ENCODE measurements around the gene IDNK.
"Not testable (repeated sequence)": the region's sequence is repeated elsewhere in the genome, so short reads cannot be mapped to it uniquely, and the experiment has no call there.

The IDNK gene

DNA sequence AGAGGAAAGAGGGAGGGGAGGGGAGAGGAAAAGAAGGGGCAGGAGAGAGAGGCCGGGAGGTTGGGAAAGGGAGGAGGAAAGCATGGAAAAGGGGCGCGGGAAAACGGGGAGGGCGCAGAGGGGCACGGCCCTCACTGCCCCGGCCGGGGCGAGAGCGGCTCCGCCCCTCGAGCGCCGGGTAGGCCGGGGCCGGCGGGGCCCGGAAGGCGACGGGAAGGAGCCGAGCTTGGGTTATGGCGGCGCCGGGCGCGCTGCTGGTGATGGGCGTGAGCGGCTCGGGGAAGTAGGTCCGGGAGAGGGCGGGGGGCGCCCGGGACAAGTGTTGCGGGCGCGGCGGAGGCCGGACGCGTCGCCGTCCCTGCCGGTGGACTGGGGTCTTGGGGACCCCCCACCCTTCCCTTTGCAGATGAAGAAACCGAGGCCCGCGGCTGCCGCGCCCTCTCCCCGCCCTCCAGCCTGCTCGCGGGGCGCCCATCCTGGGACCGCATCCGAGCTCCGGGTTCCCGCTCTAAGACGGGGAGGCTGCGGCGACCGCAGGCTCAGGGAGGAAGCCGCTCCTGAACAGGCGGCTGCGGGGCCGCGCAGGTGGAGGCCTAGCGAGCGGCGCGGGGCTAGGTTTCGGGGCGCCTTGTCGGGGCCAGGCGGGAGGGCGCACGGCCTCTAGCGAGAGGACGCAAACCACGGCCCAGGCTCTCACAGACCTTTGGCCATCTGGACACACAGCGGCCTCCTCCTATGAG is at the start of gene IDNK:
TSS of gene IDNK (plus strand) at position 205 of the 740 bp plus-strand sequence. CDS start at position 234, 29 bp downstream.
- peak; percentile 53 for DNase-seq

DNA sequence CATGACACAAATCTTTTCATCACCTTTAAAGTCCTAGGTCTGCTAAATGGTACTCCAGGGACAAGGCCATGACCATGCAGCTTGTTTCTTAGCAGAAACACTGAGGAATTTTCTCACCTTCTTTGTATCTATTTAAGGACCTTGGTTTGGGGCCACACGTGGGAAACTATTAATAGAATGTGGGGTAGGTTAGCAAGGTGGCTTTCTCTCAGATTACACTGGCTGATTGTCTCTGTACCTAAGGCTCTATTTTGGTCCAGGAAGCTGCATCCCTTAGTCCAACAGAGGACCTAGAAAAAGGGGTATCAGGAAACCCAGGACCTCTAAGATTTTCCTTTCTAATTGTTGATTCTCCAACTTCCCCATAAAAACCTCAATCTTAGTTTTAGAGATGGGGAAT is 48.5 kb upstream of the IDNK start:
- no peak for DNase-seq

DNA sequence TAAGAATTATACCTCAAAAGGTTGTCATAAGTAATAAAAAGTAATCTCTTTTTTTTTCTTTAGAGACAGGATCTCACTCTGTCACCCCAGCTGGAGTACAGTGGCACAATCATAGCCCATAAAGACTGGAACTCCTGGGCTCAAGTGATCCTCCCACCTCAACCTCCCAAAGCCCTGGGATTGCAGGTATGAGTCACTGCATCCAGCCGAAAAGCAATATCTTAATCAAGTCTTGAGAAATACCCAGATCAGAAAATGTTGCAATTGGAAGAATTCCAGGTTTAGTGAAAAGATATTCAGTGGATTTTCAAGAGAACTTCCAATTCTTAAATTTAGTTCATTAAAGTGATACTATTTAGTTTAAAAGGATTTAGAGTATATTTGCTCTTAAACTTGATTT is 40.9 kb upstream of the IDNK start:
- DNase-seq, result no peak

DNA sequence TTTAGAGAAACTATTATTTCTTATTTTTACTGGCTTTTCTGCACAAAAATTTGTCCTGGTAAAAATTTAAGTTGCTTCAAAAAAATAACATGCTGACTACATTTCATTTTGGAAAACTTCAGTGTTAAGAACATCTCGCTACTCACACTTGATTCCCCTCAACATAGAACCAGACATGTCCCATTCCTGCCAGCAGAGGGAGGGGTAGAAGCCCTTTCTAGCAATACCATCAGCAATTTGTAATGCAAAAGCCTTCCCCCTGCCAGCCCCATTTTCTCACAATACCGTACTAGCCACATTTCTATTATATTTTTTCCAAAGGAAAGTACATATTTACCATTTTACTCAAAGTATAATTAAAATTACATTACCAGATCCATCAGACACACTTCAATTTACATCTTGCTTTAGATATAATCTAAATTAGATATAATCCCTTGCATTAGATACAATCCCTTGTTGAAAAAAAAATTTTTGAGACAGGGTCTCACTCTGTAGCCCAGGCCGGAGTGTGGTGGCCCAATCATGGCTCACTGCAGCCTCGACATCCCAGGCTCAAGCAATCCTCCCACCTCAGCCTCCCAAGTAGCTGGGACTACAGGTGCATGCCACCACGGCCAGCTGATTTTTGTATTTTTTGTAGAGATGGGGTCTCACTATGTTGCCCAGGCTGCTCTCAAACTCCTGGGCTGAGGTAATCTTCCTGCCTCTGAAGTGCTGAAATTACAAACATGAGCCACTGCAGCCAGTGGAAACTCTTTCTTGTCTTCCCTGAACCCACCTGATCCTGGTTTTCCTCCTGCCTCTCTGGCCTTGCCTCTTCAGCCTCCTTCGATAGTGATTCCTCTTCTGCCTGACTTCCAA is 39.6 kb upstream of the IDNK start:
- DNase-seq, result peak; percentile 23

DNA sequence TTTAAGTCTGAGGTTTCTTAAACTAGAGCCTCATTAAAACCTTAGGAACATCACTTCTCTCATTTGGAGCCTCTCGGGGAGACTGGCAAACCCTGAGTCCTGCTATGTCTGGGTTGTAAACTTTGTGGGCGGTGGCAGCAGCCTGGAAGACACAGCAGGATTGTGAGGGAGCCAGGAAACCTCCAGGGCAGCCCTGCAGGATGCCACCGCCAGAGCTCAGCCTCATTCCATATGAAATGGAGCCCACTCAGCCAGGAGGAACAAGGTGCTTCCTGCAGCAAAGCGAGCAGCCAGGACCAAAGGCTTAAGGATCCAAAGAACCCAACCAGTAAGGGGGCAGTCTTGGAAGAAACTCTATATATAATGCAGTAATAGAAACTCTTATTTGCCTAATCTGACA is 37.9 kb upstream of the IDNK start:
- no peak for DNase-seq

DNA sequence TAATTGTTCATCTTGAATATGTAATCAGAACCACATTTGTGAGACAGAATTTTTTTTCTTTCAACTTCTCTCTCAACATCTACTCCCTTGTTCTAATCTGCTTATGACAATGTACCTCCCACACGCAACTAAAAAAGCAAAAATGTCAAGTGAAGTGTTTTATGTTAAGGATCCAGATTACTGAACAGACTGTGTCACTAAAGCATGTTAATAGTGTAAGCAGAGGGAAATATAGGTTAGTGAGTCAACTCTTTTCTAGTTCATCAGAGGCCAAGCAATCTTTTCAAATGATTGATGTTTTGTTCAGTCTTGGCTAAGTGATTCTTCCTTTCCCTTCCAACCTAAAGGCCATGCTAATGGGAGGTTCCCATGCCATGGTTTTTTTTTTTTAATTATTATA is 34.7 kb upstream of the IDNK start:
- no peak for DNase-seq

DNA sequence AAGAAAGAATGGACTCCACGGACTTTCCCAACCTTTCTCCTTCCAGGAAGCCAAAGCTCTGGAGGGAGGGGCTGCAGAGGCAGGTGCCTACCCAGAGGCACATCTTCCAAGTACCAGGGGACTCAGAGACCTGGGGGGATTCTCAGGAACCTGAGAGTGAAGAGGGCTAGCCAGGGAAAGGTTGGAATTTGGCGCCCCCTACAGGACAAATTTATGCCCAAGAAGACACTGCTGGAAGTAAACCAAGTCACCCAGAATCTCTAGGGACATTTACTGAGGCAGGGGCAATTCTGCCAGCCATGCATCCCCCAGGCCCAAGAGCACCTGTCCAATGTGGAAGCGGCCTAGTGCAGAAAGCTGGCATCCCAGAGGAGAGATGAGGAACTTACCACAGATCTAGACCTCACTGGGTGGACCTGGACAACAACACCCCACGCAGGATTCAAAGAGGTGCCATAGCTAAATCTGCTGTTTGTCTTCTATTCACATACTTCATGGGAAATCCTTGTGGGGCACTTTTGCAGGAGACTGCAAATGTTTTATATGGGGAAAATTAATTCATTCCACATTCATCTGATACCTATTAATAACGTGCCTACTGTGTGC is 25.9 kb upstream of the IDNK start:
- peak; percentile 42 for DNase-seq

DNA sequence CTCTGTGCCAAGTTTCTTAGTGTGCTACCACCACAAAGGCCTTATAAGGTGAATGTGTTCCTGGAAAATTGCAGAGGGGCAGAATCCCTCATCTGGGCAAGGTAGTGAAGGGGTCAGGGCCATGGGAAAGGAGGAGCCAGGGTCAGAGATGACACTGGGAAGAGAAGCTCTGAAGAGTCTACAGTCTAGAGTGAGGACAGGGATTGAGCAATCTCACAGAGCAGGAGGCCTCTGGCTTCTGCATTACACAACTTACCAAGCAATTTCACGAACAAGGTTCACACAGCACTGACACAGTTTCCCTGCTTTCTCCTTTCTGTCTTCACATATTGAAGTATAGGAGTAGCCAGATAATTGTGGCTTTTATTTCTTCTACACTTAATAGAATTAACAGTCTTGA is 24.5 kb upstream of the IDNK start:
- no peak for DNase-seq

DNA sequence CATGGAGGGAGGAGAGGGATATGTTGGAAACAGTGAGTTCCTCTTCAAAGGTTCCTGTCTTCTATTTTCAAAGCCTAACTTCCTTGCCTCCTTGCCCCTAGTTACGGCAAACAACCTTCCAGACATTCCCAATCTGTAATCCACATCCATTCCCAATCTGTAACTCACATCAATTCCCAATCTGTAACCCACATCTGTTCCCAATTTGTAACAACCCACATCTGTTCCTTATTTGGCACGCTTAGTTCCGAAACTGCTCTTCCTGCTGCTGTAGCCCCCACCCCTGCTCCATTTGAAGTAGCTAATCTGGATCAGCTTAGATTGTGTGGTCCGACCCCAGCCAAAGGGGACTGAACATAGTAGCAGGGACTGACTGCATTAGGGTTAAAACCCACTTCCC is 23.9 kb upstream of the IDNK start:
- no peak for DNase-seq

DNA sequence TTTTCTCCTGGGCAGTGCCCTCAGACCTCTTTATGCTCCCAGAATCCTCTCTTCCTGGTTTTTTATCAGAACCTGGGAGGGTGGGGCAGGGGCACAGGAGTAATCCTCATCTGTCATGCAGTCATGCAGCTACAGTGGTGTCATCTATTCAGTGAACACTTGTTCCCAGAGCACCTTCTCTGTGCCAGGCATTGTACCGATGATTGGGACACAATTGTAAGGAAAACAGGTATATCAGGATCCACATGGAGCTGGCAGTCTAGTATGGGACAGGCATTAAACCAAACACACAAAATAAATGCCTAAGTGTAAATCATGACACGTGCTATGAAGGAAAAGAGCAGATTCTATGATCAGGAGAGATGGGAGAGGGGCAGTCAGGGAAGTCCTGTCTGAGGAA is 21.5 kb upstream of the IDNK start:
- no peak for DNase-seq

DNA sequence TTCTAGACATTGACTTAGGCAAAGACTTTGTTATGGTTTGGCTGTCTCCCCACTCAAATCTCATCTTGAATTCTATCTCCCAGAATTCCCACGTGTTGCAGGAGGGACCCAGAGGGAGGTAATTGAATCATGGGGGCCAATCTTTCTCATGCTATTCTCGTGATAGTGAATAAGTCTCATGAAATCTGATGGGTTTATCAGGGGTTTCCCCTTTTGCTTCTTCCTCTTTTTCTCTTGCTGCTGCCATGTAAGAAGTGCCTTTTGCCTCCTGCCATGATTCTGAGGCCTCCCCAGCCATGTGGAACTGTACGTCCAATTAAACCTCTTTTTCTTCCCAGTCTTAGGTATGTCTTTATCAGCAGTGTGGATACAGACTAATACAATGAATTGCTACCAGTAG is 15.3 kb upstream of the IDNK start:
- DNase-seq, result not testable (repeated sequence)

DNA sequence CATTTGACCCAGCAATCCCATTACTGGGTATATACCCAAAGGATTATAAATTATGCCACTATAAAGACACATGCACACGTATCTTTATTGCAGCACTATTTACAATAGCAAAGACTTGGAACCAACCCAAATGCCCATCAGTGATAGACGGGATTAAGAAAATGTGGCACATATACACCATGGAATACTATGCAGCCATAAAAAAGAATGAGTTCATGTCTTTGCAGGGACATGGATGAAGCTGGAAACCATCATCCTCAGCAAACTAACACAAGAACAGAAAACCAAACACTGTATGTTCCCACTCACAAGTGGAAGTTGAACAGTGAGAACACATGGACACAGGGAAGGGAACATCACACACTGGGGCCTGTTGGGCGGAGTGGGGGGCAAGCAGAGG is 9.6 kb upstream of the IDNK start:
- DNase-seq, result not testable (repeated sequence)

DNA sequence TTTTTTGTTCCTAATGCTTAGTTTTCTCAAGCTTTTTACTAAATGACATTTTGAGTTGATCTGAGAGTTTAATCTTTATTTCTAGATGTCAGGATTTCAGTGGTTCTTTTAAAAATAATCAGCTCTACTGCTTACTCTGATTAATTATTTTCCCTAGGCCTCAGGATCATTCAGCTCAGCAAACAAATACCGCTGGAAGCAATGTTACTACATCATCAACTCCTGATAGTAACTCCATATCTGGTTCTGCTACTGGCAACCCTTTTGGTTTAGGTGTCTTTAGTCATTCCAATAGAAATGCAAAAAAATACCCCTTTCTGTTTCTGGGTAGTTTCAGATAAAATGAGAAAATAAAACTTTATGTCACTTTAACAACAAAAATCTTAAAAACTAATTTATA is 5.6 kb upstream of the IDNK start:
- no peak for DNase-seq

DNA sequence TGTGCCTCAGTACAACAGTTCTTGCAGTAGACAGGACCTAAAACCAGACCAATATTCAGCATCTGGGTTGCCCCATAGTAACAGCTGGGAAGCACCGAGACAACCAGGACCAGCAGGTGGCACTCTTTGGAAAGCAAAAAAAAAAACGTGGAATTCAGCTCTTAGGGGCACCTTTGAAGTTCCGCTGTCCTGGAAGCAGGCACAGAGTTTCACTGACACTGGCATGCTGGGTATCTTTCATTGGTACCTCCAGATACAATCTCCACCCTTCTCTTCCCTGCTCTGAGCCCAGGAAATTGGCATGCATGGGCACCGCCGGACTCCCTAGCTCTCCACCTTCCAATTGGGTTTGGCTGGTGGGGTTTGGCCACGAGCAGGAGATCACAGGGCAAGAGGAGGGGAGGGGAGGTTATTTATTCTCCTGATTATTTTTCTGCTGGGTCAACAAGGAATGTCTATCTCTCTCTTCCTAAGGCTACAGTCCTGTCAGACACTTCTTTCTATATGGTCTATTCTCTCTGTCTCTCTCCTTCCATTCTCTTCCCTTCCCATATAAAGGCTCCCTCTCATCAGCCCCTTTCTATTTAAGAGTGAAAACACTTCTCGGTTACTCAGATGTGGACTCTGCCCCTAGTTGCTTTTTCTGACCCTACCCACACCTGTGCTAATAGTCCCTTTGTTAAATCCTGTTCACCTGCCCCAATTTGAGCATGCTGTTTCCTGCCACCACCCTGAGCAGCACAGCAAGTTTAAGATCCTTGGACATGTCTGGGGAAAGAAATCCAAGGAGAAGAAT is 1.9 kb upstream of the IDNK start:
- peak; percentile 33 for DNase-seq

DNA sequence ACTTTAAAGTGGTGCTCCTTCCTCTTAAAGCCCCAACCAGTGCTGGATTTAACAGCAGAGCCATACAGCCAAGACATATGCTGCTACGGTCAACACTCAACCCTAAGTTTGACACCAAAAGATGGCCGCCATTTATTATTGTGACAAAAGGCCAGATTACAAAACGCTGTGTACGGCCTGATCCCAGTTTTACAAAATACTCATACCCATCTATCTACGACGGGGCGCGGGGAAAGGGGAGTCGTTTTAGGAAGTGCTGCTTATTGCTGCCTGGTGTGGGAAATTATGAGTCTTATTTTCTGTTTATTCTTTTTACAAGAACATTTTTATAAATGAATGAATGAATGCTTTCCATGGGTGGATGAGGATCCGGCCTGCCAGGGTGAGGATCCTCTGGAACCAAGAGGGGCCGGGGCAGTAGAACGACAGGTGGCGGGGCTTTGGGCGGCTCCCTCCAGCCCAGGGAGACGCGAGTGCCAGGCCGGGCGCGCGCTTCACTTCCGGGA is 457 bp upstream of the IDNK start:
- DNase-seq, result peak; percentile 67

DNA sequence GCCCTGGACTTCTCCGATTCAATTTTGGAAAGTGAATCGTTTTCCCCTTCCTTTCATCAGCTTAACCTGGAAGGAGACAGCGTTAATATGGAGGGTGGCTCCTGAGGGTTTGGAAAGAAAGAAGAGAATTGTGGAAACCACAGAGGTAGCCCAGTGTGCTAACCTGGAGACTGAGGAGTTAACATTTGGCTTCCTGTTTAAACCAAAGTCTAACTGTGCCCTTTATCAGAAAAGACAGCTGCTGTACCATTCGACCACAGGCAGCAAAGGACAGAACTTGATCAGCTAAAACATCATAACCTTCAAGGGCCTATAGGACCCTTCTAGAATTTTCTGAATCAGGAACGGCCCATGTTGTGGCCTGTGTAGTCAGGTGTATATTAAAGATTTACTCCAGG is 735 bp downstream of the IDNK start:
- DNase-seq, result peak; percentile 22

DNA sequence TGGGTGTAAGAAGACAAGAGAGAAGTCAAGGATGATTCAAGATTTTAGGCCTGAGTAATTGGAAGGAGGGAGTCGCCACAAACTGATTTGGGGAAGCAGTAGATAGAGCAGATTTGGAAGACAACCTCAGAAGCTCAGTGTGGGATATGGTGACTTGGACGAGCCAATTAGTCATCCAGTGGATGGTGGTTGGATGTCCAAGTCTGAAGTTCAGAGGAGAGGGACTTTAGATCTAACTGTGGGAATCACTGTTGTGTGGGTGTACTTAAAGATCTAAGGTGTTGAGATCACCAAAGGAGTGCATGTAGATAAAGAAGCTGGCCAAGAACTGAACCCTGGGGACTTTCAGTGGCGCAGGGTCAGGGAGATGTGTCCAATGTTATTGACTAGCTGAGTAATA is 2.2 kb downstream of the IDNK start:
- DNase-seq, result no peak

DNA sequence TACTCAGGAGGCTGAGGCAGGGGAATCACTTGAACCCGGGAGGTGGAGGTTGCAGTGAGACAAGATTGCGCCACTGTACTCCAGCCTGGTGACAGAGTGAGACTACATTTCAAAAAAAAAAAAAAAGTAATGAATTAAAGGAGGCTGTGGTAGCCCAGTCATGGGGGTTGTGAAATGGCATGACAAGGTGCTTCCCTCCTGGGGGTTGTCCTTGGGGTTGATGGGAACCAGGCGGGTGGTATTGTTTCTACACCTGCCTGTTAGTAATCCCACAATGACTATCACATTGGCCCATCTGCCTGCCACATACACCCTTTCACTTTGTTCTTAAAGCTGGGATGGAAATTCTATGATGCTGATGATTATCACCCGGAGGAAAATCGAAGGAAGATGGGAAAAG is 5.6 kb downstream of the IDNK start:
- DNase-seq, result no peak

DNA sequence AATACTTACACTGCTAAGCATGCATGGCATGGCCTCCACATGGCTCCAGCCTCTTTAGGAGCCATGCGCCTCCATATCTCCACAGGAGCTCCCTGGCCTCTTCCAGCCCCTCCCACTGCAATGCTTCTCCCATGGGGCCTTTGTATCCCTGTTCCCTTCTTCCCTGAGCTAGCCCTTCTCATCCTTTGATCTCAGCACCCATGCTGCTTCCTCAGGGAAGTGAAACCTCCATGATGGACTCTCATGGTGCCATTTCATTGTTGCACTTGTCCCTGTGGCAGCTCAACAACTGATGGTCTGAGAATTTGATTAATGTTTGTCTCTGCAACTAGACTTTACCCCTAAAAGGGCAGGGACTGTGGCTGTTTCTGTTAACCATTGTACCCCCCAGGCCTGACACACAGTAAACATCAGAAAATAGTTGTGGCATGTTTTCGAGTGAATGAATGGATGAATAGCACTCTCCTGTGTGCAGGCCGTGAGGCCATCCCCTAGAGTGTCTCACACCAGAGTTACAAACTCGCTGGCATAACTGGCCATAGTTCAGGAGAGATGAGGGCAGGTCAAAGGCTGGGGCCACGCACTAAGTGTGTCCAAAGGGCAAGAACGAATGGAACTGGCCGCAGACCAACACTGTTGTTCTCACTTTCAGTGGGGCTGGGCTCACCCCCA is 6.6 kb downstream of the IDNK start:
- no peak for DNase-seq

DNA sequence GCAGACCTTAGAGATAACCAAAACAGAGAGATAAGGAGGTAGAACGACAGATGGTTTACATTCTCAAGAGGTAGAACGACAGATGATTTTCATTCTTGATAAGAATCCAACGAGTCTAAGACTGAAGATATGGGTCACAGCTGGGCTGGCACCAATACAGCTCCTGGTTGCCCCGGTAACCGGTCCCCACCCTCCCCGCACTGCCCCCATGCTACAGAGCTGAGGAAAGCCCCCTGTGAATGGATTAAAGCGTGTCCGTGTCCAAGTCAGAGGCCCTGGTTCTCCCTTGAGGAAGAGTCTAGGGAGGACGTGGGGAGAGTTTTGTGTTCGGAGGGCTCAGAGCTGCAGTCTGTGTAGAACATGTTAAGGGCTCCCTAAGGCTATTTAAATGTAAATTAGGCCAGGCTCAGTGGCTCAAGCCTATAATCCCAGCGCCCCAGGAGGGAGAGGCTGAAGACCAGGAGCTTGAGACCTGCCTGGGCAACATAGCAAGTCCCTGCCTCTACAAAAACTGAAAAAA is 8.1 kb downstream of the IDNK start:
- no peak for DNase-seq

DNA sequence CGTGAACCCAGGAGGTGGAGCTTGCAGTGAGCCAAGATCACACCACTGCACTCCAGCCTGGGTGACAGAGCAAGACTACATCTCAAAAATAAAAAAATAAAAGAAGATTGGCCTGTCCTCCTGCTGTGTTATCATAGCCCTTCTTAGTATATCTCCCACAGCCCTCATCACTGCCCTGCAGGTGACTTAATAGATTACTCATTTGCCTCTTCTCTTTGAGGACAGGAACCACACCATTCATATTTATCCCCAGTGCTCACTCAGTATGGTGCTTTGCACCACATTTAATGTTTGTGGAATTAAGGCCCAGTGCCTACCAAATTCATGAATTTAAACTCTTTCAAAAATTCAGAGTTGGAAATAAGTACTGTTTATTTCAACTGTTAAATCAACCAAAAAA is 10.3 kb downstream of the IDNK start:
- no peak for DNase-seq

DNA sequence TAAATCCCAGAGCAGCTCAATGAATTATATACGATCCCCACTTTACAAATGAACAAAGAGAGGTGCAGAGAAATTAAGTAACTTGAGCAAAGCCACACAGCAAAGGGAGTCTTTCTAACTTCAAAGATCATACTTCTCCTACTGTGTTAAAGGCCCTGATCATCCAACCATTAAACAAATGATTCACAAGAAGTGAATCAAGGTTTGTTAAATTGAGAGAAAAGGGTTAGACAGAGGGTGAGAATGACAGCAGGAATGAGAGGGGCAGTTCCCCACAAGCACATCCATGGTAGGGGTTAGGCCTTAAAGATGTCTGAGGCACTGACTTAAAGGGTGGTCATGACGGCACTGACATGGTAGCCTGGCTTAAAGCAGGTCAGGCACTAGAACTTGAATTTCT is 10.7 kb downstream of the IDNK start:
- no peak for DNase-seq

Measured in activated CD4-positive, alpha-beta T cell treated with anti-CD3 and anti-CD28 coated beads, Interleukin-2, amount 50 U/mL, for 16 hours (primary cell).